ENCODE data around the gene SPTBN1. TPM values are rescaled to one million over a fixed set of nuclear protein-coding genes. Genes with fewer than 3 reads are reported as not detected.
"Not testable (repeated sequence)": the region's sequence is repeated elsewhere in the genome, so short reads cannot be mapped to it uniquely, and the experiment has no call there.

Gene SPTBN1
- total RNA-seq, 1 donor, result 200 TPM

GRCh38 chr2:54526226-54526879 lies 70.2 kb downstream of the SPTBN1 start:
- no peak for DNase-seq (ENCODE audit: low read depth)
- TF ChIP-seq CTCF (IDR thresholded peaks at IDR 0.05; ENCODE audit: insufficient read depth, low read depth, low read length), result no peak
- H3K4me3 ChIP-seq (ENCODE audit: low read depth, low read length), result no peak overlapping the region

- no peak overlapping the region for H3K4me3 ChIP-seq (ENCODE audit: low read depth, low read length)
- no peak for TF ChIP-seq CTCF (IDR thresholded peaks at IDR 0.05; ENCODE audit: insufficient read depth, low read depth, low read length)
- DNase-seq (ENCODE audit: low read depth), result no peak
Observed at GRCh38 chr2:54528311-54528955, 72.3 kb downstream of the SPTBN1 start.

GRCh38 chr2:54529518-54529917 lies 73.4 kb downstream of the SPTBN1 start:
- not testable (repeated sequence) for H3K4me3 ChIP-seq (ENCODE audit: low read depth, low read length); DNase-seq (ENCODE audit: low read depth)

GRCh38 chr2:54529935-54530334 lies 73.8 kb downstream of the SPTBN1 start:
- no peak for DNase-seq (ENCODE audit: low read depth)
- H3K4me3 ChIP-seq (ENCODE audit: low read depth, low read length), result no peak overlapping the region
- TF ChIP-seq CTCF (IDR thresholded peaks at IDR 0.05; ENCODE audit: insufficient read depth, low read depth, low read length), result no peak

- peak; percentile 78 for DNase-seq (ENCODE audit: low read depth)
- no peak overlapping the region for H3K4me3 ChIP-seq (ENCODE audit: low read depth, low read length)
- no peak for TF ChIP-seq CTCF (IDR thresholded peaks at IDR 0.05; ENCODE audit: insufficient read depth, low read depth, low read length)
Observed at GRCh38 chr2:54531558-54531957, 75.4 kb downstream of the SPTBN1 start.

GRCh38 chr2:54534221-54534620 lies 78.1 kb downstream of the SPTBN1 start:
- H3K4me3 ChIP-seq (ENCODE audit: low read depth, low read length), result no peak overlapping the region
- no peak for TF ChIP-seq CTCF (IDR thresholded peaks at IDR 0.05; ENCODE audit: insufficient read depth, low read depth, low read length)
- DNase-seq (ENCODE audit: low read depth), result no peak

- no peak for TF ChIP-seq CTCF (IDR thresholded peaks at IDR 0.05; ENCODE audit: insufficient read depth, low read depth, low read length)
- DNase-seq (ENCODE audit: low read depth), result no peak
- no peak overlapping the region for H3K4me3 ChIP-seq (ENCODE audit: low read depth, low read length)
Observed at GRCh38 chr2:54534625-54535024, 78.5 kb downstream of the SPTBN1 start.
